CD4-positive, alpha-beta T cell treated with Interleukin-17A for 1 hour (primary cell): ENCODE measurements around the gene MKRN2.

Source experiments
- DNase-seq: peaks from one replicate; pipeline ENCODE4 v3.0.0-alpha.2; 2020

The MKRN2 gene

GRCh38 chr3:12557473-12558100 lies 700 bp downstream of the MKRN2 start:
- DNase-seq, result no peak

- DNase-seq, result no peak
These were observed 1.8 kb downstream of the MKRN2 start for GRCh38 chr3:12558706-12559105.

GRCh38 chr3:12559520-12559919 lies 2.6 kb downstream of the MKRN2 start:
- DNase-seq, result no peak

GRCh38 chr3:12560505-12561190 lies 3.8 kb downstream of the MKRN2 start:
- no peak for DNase-seq

- no peak for DNase-seq
These were observed 4.5 kb downstream of the MKRN2 start for GRCh38 chr3:12561397-12561796.

- no peak for DNase-seq
These were observed 5.6 kb downstream of the MKRN2 start for GRCh38 chr3:12562451-12562850.

- DNase-seq, result no peak
These were observed 10.1 kb downstream of the MKRN2 start for GRCh38 chr3:12566976-12567375.

GRCh38 chr3:12568747-12569146 lies 11.9 kb downstream of the MKRN2 start:
- DNase-seq, result no peak

- no peak for DNase-seq
These were observed 12.9 kb downstream of the MKRN2 start for GRCh38 chr3:12569836-12570235.

GRCh38 chr3:12571986-12572385 lies 15.1 kb downstream of the MKRN2 start:
- DNase-seq, result no peak

GRCh38 chr3:12574131-12574530 lies 17.2 kb downstream of the MKRN2 start:
- DNase-seq, result no peak

- DNase-seq, result no peak
These were observed 17.8 kb downstream of the MKRN2 start for GRCh38 chr3:12574661-12575060.

GRCh38 chr3:12577379-12577778 lies 20.5 kb downstream of the MKRN2 start:
- no peak for DNase-seq

GRCh38 chr3:12578742-12579141 lies 21.9 kb downstream of the MKRN2 start:
- no peak for DNase-seq

GRCh38 chr3:12579456-12579855 lies 22.6 kb downstream of the MKRN2 start:
- no peak for DNase-seq

- DNase-seq, result no peak
These were observed 23.0 kb downstream of the MKRN2 start for GRCh38 chr3:12579905-12580304.

GRCh38 chr3:12582730-12583129 lies 25.8 kb downstream of the MKRN2 start:
- no peak for DNase-seq

GRCh38 chr3:12583280-12583679 lies 26.4 kb downstream of the MKRN2 start:
- no peak for DNase-seq

- DNase-seq, result no peak
These were observed 27.2 kb downstream of the MKRN2 start for GRCh38 chr3:12584083-12584482.

- no peak for DNase-seq
These were observed 28.3 kb downstream of the MKRN2 start for GRCh38 chr3:12585181-12585580.

- DNase-seq, result no peak
These were observed 29.1 kb downstream of the MKRN2 start for GRCh38 chr3:12585970-12586369.

GRCh38 chr3:12586403-12586802 lies 29.5 kb downstream of the MKRN2 start:
- no peak for DNase-seq

GRCh38 chr3:12588039-12589009 lies 31.4 kb downstream of the MKRN2 start:
- DNase-seq, result no peak

GRCh38 chr3:12590096-12590495 lies 33.2 kb downstream of the MKRN2 start:
- DNase-seq, result no peak
